Osteoblast (primary cell): Measurements from ENCODE around the gene LMO7. TPM values are rescaled to one million over a fixed set of nuclear protein-coding genes. Genes with fewer than 3 reads are reported as not detected.

Experiments used
- DNase-seq: peaks from one replicate; pipeline ENCODE4 v3.0.0; 2011; ENCODE audit warnings: low spot score, mixed read lengths; ENCODE audit not compliant: insufficient read length; ENCODE audit errors: missing footprints
- H2AFZ ChIP-seq: 2 replicates; pipeline ENCODE4 v1.6.0; 2011; ENCODE audit warnings: mild to moderate bottlenecking, low read length
- H3K27ac ChIP-seq: 2 replicates; pipeline ENCODE4 v1.5.1; 2011; ENCODE audit warnings: mild to moderate bottlenecking, low read depth, low read length, moderate library complexity
- H3K27me3 ChIP-seq: 2 replicates; pipeline ENCODE4 v1.6.0; 2012; ENCODE audit warnings: mild to moderate bottlenecking, control low read depth, inconsistent platforms, low read length, moderate library complexity; ENCODE audit not compliant: insufficient read depth
- H3K36me3 ChIP-seq: 2 replicates; pipeline ENCODE4 v1.5.1; 2011; ENCODE audit warnings: mild to moderate bottlenecking, low read length, control low read depth, moderate library complexity; ENCODE audit not compliant: insufficient read depth
- H3K4me1 ChIP-seq: 2 replicates; pipeline ENCODE4 v1.5.1; 2011; ENCODE audit warnings: mild to moderate bottlenecking, low read length, control low read depth, moderate library complexity; ENCODE audit not compliant: insufficient read depth
- H3K4me2 ChIP-seq: 2 replicates; pipeline ENCODE4 v1.6.0; 2011; ENCODE audit warnings: mild to moderate bottlenecking, low read length; ENCODE audit not compliant: insufficient read depth
- H3K4me3 ChIP-seq: fragments of 200-600 bp; sonication (generic); 3 replicates; pipeline ENCODE4 v1.5.1; 2012; ENCODE audit warnings: mild to moderate bottlenecking, low read length, inconsistent platforms; ENCODE audit not compliant: insufficient read depth
- H3K79me2 ChIP-seq: 2 replicates; pipeline ENCODE4 v1.6.0; 2012; ENCODE audit warnings: mild to moderate bottlenecking, low read length, control low read depth, inconsistent platforms; ENCODE audit not compliant: insufficient read depth
- H3K9me3 ChIP-seq: 2 replicates; pipeline ENCODE4 v1.5.1; 2011; ENCODE audit warnings: low read depth, low read length, control low read depth
- H4K20me1 ChIP-seq: 2 replicates; pipeline ENCODE4 v1.6.0; 2012; ENCODE audit warnings: mild to moderate bottlenecking, low read length, control low read depth; ENCODE audit not compliant: insufficient read depth
- total RNA-seq: library from RNA; depleted of rRNA; stranded (reverse); fragments of >200 nt; gene quantifications from 2 replicates; pipeline ENCODE4 v1.2.3, GENCODE V29; 2012
- TF ChIP-seq, protein P1 (sequence below): IDR thresholded peaks from 2 replicates; pipeline ENCODE4 v1.5.1; 2011; ENCODE audit warnings: mild to moderate bottlenecking, low read depth, low read length, moderate library complexity; ENCODE audit errors: extremely low read depth

LMO7 gene
- total RNA-seq, 1 donor: 536 TPM

DNA sequence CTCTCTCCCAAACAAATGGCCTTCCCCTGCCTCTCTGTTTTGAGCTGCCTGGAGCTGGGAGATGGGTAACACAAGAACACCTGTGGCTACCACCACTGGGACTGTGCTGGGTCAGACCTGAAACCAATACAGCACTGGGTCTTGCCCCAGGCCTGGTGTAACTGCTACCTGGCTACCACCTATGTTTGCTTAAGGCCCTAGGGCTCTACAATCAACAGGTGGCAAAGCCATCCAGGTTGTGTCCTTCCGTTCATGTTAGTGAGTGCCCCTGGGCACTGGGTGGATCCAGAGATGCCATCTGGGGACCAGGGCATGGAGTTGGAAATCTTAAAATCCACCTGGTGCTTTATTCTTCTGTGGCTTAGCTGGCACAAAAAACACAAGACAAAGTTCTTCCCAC, 18.9 kb upstream of the LMO7 start:
- peaks cover 30% of the 10 kb centered on the region for H3K4me1 ChIP-seq
- peaks cover 18% of the 10 kb centered on the region for H3K79me2 ChIP-seq
- H4K20me1 ChIP-seq: no peaks in the 10 kb centered on the region
- H3K36me3 ChIP-seq: peaks cover 29% of the 10 kb centered on the region
- TF ChIP-seq, protein P1, sequence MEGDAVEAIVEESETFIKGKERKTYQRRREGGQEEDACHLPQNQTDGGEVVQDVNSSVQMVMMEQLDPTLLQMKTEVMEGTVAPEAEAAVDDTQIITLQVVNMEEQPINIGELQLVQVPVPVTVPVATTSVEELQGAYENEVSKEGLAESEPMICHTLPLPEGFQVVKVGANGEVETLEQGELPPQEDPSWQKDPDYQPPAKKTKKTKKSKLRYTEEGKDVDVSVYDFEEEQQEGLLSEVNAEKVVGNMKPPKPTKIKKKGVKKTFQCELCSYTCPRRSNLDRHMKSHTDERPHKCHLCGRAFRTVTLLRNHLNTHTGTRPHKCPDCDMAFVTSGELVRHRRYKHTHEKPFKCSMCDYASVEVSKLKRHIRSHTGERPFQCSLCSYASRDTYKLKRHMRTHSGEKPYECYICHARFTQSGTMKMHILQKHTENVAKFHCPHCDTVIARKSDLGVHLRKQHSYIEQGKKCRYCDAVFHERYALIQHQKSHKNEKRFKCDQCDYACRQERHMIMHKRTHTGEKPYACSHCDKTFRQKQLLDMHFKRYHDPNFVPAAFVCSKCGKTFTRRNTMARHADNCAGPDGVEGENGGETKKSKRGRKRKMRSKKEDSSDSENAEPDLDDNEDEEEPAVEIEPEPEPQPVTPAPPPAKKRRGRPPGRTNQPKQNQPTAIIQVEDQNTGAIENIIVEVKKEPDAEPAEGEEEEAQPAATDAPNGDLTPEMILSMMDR: no peak
- DNase-seq: no peak
- no peaks in the 10 kb centered on the region for H3K27me3 ChIP-seq
- H3K9me3 ChIP-seq: no peaks in the 10 kb centered on the region
- H2AFZ ChIP-seq: no peak overlapping the region
- H3K27ac ChIP-seq: no peak overlapping the region
- no peak overlapping the region for H3K4me2 ChIP-seq
- no peak overlapping the region for H3K4me3 ChIP-seq

DNA sequence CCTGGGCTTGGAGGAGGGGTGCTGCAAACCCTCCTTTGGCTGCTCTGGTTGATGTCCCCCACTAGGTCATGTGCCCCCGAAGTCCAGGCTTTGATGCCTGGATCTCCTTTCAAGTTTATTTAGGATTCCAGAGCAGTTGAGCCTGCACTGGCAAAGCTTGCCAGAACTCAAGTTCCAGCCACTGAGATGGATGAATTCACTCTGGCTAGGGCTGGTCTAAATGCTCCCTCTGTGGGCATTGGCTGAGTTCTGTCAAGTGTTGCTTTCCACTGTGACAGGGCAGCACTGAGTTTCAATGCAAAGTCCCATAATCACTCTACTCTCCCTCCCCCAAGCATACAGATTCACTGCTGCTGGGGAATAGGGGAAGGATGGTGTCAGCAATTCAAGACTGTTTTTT, 17.8 kb upstream of the LMO7 start:
- Histone ChIP-seq H4K20me1 (no peaks in the 10 kb centered on the region), H3K27me3 (no peaks in the 10 kb centered on the region), H3K79me2 (peaks cover 18% of the 10 kb centered on the region), H3K4me3 (no peak overlapping the region), H2AFZ (no peak overlapping the region), H3K4me1 (peaks cover 38% of the 10 kb centered on the region), H3K4me2 (no peak overlapping the region), H3K36me3 (peaks cover 29% of the 10 kb centered on the region), H3K9me3 (no peaks in the 10 kb centered on the region), H3K27ac (no peak overlapping the region)
- TF ChIP-seq, protein P1: no peak
- no peak for DNase-seq

GRCh38 chr13:75620020-75620419, 16.1 kb upstream of the LMO7 start:
- no peaks in the 10 kb centered on the region for H3K27me3 ChIP-seq
- no peaks in the 10 kb centered on the region for H4K20me1 ChIP-seq
- peaks cover 38% of the 10 kb centered on the region for H3K4me1 ChIP-seq
- H3K27ac ChIP-seq: peak overlapping the region; percentile 83
- no peaks in the 10 kb centered on the region for H3K9me3 ChIP-seq
- H3K4me3 ChIP-seq: no peak overlapping the region
- H3K4me2 ChIP-seq: peak overlapping the region; percentile 70
- peaks cover 32% of the 10 kb centered on the region for H3K79me2 ChIP-seq
- peaks cover 33% of the 10 kb centered on the region for H3K36me3 ChIP-seq
- TF ChIP-seq, protein P1: no peak
- H2AFZ ChIP-seq: no peak overlapping the region
- peak; percentile 53 for DNase-seq

DNA sequence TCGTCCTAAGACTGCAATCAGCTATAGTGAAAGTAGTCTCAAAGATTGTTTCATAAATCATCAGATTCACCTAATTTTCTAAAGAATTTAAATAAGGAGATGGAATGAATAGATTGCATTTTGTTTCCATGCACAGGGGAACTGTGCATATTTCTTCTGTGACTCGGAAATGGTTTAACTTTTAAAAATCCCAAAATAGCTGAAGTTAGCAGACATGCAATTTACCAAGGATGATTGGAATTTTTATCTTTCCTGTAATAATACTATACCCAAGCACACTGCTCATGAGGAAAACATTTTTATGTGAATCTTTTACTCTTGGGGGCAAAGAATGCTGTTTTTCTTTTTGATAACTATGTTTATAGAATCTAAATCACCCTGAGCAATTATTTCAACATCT, 15.0 kb upstream of the LMO7 start:
- no peaks in the 10 kb centered on the region for H3K27me3 ChIP-seq
- peaks cover 38% of the 10 kb centered on the region for H3K4me1 ChIP-seq
- H4K20me1 ChIP-seq: no peaks in the 10 kb centered on the region
- peaks cover 39% of the 10 kb centered on the region for H3K36me3 ChIP-seq
- no peaks in the 10 kb centered on the region for H3K9me3 ChIP-seq
- no peak overlapping the region for H2AFZ ChIP-seq
- peak overlapping the region; percentile 21 for H3K4me3 ChIP-seq
- DNase-seq: no peak
- H3K27ac ChIP-seq: peak overlapping the region; percentile 83
- peaks cover 44% of the 10 kb centered on the region for H3K79me2 ChIP-seq
- H3K4me2 ChIP-seq: peak overlapping the region; percentile 70
- TF ChIP-seq, protein P1: no peak
